K562 (cell line): ENCODE results near the gene HCST. TPM values are rescaled to one million over a fixed set of nuclear protein-coding genes. Genes with fewer than 3 reads are reported as not detected.

Experiments
- ETS1 ChIP-seq: conservative IDR thresholded peaks from 2 replicates; pipeline ENCODE4 v1.6.1; 2011; ENCODE audit warnings: low read depth, mild to moderate bottlenecking, low read length; ENCODE audit not compliant: control insufficient read depth
- GTF3C2 ChIP-seq: IDR thresholded peaks from 3 replicates; pipeline ENCODE4 v1.6.1; 2011; ENCODE audit warnings: borderline replicate concordance, mild to moderate bottlenecking, moderate library complexity; ENCODE audit not compliant: insufficient read length; ENCODE audit errors: extremely low read depth
- ZNF280B ChIP-seq: fragments of 250-450 bp; sonication (Bioruptor Pico); IDR thresholded peaks from 2 replicates; pipeline ENCODE4 v1.5.1; 2021; ENCODE audit warnings: mild to moderate bottlenecking
- polyA plus RNA-seq, 8 experiments: library from polyadenylated mRNA; depleted of rRNA in 4 of 8; stranded (reverse) in 5 of 8; unstranded in 3 of 8; fragments of >200 nt; fragmentation: Nextera tagmentation in 2 of 8; fragmentation: Illumina TruSeq in 1 of 8; extraction: Ambion mirVana in 2 of 8; extraction: Trizol in 1 of 8; gene quantifications; 2 replicates each; pipeline versions ENCODE4 v1.2.1 to v1.2.3, GENCODE V29; 2011 to 2014; ENCODE audit warnings: inconsistent platforms in 1 of 8, missing spikeins in 1 of 8
- total RNA-seq, 7 experiments: library from RNA; depleted of rRNA in 6 of 7; stranded (reverse); fragments of >200 nt in 6 of 7; fragmentation: Illumina TruSeq in 2 of 7; extraction: Trizol in 2 of 7; gene quantifications; 2 replicates each; pipeline versions ENCODE4 v1.2.1 to v1.2.3, GENCODE V29; 2011 to 2021; ENCODE audit warnings: low replicate concordance in 1 of 7

Gene HCST
- total and polyA plus RNA-seq, 9 of the 15 experiments (the other 6 are each of a cell fraction or from before 2014, with no cell fraction given), result 0.29 to 1.9 (median 0.95) TPM; not detected in 2

GRCh38 chr19:35928507-35928906, 26.2 kb downstream of the HCST start (continued):
- TF ChIP-seq ETS1 (no peak), ZNF280B (CRISPR knock-in tag) (no peak), GTF3C2 (no peak)
- TF ChIP-seq, all 486 proteins: peak for 0
